Mucosa of descending colon (tissue), 3 donors: Measurements from ENCODE around the gene SF3B3. TPM values are rescaled to one million over a fixed set of nuclear protein-coding genes. Genes with fewer than 3 reads are reported as not detected.

Experiments used
- ATAC-seq: fragments of 200-7000 bp; cut with Tn5 transposase; one replicate; pipeline ENCODE4 v1.9.1; 2020; ENCODE audit warnings: mild to moderate bottlenecking, moderate library complexity
- DNase-seq, 3 donors: peaks; one replicate each; pipeline ENCODE4 v3.0.0-alpha.2; 2020
- H3K36me3 ChIP-seq: fragments of 200-600 bp; one replicate; pipeline ENCODE4 v1.8.0; 2021; ENCODE audit warnings: low read depth, mild to moderate bottlenecking
- H3K4me1 ChIP-seq: fragments of 200-600 bp; one replicate; pipeline ENCODE4 v1.8.0; 2021; ENCODE audit warnings: low read depth, mild to moderate bottlenecking
- H3K4me3 ChIP-seq: fragments of 200-600 bp; one replicate; pipeline ENCODE4 v1.8.0; 2021; ENCODE audit warnings: mild to moderate bottlenecking
- H3K9me3 ChIP-seq: fragments of 200-600 bp; one replicate; pipeline ENCODE4 v1.8.0; 2021; ENCODE audit warnings: mild to moderate bottlenecking
- CTCF ChIP-seq: fragments of 200-600 bp; IDR thresholded peaks from one replicate; pipeline ENCODE4 v1.8.0; 2022; ENCODE audit warnings: antibody characterized with exemption, mild to moderate bottlenecking
- intact Hi-C, 2 donors: fragments of 100-400 bp; cut with DNase I in 1 of 2; cut with micrococcal nuclease in 1 of 2; formaldehyde crosslinking; loops; one replicate each; pipeline versions ENCODE4 v1.11.0 to v1.11.1; 2022; cut with DNase I, micrococcal nuclease
- total RNA-seq, 3 donors: library from RNA; stranded (reverse); fragmentation: NEBNext Ultra II Directional in 2 of 3; extraction: Animal tissue kit (Norgen Biotek cat#: 25700) in 2 of 3; gene quantifications; one replicate each; pipeline versions ENCODE4 v1.2.1 to v1.2.4, GENCODE V29; 2021 to 2023
- donor health status: DM: no; HTN: no; CAD: no; lungs with moderate emphysema.
- donor health status: DM: no; HTN: no; CAD: no.
- donor health status: DM: no; HTN: yes; CAD: no.

The SF3B3 gene
- total RNA-seq, 3 donors from 2014 or later = 158 to 179 (median 173) TPM

- TF ChIP-seq CTCF = no peak
- no peak for DNase-seq
- no peaks in the 10 kb centered on the region for H3K36me3 ChIP-seq
- ATAC-seq = no peak
- H3K9me3 ChIP-seq = no peaks in the 10 kb centered on the region
- H3K4me1 ChIP-seq = no peaks in the 10 kb centered on the region
- intact Hi-C loops = no loop called here
- no peak overlapping the region for H3K4me3 ChIP-seq
These were observed 40.2 kb upstream of the SF3B3 start for GRCh38 chr16:70483426-70483825.

- TF ChIP-seq CTCF = no peak
- no peaks in the 10 kb centered on the region for H3K36me3 ChIP-seq
- intact Hi-C loops = no loop called here
These were observed 38.7 kb upstream of the SF3B3 start for GRCh38 chr16:70484867-70485266.

GRCh38 chr16:70490261-70490660, 33.4 kb upstream of the SF3B3 start:
- H3K9me3 ChIP-seq = no peaks in the 10 kb centered on the region
- no peaks in the 10 kb centered on the region for H3K36me3 ChIP-seq
- DNase-seq (no peak), ATAC-seq (no peak)
- intact Hi-C loops = no loop called here
- no peak for TF ChIP-seq CTCF
- H3K4me1 ChIP-seq = no peaks in the 10 kb centered on the region
- H3K4me3 ChIP-seq = no peak overlapping the region

More at GRCh38 chr16:70484867-70485266, 38.7 kb upstream of the SF3B3 start:
- no peak overlapping the region for H3K4me3 ChIP-seq
- ATAC-seq (no peak), DNase-seq (no peak)
- no peaks in the 10 kb centered on the region for H3K9me3 ChIP-seq
- no peaks in the 10 kb centered on the region for H3K4me1 ChIP-seq

- no peak for TF ChIP-seq CTCF
- DNase-seq (no peak), ATAC-seq (no peak)
- Histone ChIP-seq H3K36me3 (peaks cover 6% of the 10 kb centered on the region), H3K9me3 (no peaks in the 10 kb centered on the region), H3K4me1 (no peaks in the 10 kb centered on the region), H3K4me3 (no peak overlapping the region)
- intact Hi-C loops = no loop called here
These were observed 29.8 kb upstream of the SF3B3 start for GRCh38 chr16:70493802-70494201.

- Histone ChIP-seq H3K4me1 (no peaks in the 10 kb centered on the region), H3K4me3 (no peak overlapping the region), H3K9me3 (no peaks in the 10 kb centered on the region), H3K36me3 (peaks cover 6% of the 10 kb centered on the region)
- ATAC-seq (no peak), DNase-seq (no peak)
- TF ChIP-seq CTCF = no peak
- intact Hi-C loops = no loop called here
These were observed 29.3 kb upstream of the SF3B3 start for GRCh38 chr16:70494202-70494770.

GRCh38 chr16:70494777-70495176, 28.8 kb upstream of the SF3B3 start:
- Histone ChIP-seq H3K4me1 (no peaks in the 10 kb centered on the region), H3K36me3 (peaks cover 6% of the 10 kb centered on the region), H3K4me3 (no peak overlapping the region), H3K9me3 (no peaks in the 10 kb centered on the region)
- intact Hi-C loops = no loop called here
- TF ChIP-seq CTCF = no peak
- ATAC-seq = no peak
- no peak for DNase-seq
